NCI-H345 treated with DMSO at 0.1 percent for 48 hours (cell line): ENCODE data around the gene TRABD2B.
A peak's percentile ranks its signal among the peaks of the same experiment; 100 is the strongest.

Experiments
- DNase-seq: peaks from one replicate; lab custom pipeline; 2025; ENCODE audit not compliant: unreplicated experiment; lab: John Stamatoyannopoulos, UW

The TRABD2B gene

DNA sequence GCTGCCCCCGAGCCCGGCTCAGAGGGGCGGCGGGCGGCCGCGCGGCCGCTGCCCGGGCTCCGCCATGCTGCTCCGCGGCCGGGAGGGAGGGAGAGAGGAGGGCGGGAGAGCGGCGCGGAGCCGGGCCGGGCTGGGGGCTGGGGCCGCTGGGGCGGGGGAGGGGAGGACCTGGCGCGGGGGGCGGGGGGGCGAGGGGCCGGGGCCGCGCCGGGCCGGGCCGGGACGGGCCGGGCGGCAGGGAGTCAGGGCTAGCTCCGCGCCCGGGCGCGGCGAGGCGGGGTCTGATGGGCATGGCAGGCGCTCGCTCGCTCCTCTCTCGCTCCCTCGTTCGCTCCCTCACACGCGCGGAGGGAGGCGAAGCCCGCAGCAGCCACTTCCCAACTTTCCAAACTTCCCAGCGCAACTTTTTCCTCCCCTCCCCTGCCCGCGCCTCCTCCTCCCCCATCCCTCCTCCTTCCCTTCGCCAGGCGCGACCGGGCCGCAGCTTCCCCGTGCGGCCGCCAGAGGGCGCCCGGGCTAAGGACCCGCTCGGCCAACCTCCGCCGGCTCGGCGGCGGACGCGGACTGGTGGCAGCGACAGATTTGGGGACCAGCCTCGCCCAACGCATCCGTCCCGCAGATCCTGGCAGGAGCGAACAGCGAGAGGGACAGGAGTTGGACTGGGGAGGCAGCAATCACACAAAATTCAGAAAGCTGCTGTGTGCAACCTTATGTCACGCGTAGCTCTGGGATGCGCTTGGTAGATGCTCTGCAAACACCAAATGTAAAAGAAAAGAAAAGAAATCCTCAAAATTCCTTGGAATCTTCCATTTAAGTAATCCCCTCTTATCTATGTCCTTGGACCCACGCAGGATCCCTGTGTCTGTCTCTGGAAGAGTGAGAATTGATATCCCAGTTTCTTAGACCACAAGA is at the start of gene TRABD2B:
Gene TRABD2B (minus strand): TSS at position 97 of the 912 bp plus-strand sequence.
- DNase-seq = peak; percentile 37

DNA sequence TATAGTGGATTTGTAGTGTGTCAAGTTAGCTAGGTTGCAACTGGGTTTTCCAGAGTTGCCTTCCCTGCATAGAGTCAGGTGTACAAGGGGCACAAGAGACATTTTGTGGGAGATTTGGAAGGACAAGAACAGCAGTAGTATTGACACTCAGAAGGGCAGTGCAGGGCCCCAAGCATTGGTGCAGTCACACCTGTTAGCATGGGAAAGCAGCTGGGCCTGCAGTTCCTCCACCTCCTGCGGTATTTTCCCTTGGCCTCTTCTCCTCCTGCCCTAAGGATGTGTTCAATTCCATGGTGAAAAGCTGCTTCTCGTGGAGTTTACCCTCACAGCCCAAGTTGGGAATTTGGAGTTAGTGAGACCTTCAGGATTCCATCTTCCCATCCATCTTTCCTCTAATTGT is 47.1 kb upstream of the TRABD2B start:
- no peak for DNase-seq

DNA sequence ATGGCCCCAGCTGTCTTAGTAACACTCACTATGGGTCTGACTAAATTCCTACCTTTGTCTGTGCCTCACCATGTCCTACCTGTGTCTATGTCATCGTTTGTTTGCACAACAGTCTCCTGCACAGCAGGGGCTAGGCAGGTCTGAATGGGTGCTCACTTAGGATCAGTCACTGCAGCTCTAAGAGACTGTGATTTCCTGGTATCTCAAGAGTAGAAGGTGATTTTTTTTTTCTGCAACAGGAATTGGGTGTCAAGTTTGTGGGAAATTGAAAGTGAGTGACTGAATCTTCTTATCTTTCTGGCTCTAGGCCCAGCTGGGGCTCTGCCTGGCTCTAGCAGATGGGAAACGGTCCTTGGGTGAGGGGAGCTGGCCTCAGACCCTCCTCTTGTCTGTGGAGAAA is 46.4 kb upstream of the TRABD2B start:
- DNase-seq = peak; percentile 93

DNA sequence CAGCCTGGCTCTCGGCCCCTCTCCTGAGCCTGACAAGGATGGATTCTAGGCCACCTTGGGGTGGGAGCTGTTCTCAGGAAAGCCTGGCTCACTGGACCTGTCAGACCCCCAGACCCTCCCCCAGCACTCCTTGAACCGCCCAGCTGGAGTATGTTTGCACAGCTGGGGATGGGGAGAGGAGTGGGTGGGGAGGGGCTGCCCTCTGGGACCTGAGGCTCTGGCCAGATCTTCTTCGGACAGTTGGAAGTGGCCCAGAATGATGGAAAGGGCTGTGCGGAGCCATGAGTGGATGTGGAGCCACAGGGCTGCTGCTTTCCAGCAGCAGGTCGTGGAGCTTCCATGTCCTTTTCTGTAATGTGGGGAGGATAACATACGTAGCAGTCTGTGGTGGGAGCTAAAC is 43.0 kb upstream of the TRABD2B start:
- DNase-seq = no peak

DNA sequence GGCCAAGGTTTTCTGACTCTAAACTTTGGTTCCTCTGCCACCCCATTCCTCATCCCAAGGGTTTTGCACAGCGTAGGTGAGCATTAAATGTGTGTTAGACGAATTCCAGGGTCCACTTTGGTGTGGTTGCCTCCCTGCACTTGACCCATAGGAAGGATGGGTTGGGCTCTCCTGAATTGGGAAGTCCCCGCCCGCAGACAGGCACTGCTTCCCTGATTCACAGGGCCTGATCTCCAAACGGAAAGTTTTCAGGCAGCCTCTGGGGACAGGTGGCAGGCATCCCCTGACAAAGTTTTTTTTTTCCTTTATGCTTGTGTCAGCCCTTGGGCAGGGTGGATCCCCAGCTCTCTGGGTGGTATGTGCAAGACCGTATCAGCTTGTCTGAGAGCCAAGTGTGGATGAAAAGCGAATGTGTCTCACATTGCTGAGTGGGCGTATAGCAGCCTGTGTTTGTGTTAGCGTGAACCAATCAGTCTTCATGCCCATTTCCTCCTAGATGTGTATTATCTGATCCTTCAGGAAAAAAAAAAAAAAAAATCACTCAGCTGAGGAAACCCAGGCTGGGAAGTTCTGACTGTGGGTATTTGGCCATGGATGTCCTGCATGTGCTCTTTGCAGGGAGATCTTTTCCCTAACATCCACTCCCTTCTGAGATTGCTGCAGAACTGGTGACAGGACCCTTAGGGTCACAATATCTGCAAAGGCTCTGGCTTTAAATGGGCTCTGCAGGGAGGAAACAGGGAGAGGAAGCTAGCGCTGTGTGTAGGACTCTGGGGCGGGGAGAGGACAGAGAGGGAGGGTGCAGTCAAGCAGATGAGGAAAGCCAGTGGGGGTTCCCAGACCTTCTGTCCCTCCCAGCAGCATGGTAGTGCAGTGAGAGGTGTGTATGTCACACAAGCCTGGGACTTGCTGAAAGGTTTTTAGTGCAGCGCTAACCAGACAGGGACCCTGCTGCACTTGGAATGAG is 42.2 kb upstream of the TRABD2B start:
- DNase-seq = peak; percentile 72

DNA sequence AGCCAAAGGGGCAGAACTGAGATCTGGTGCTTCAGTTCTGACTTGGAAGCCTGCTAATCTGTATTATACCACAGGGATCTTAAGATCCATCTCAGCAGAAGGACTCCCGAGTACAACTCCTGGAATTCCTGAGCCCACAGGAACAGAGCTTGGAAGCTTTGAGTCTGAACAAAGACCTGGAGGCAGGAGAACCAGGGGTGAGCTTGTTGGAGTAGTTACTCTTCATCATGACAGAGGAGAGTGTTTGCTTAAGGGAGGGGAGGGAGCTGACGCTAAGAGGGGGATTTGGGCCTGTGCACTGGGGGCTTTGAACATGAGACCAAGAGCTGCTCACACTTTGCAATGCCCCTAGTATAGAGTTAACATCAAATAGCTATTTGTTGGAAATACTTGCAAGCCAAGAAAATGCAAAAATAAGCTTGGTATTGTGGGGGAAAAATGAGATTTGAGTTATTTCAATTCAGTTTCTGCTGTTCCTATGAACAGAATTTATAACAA is 41.1 kb upstream of the TRABD2B start:
- peak; percentile 24 for DNase-seq

DNA sequence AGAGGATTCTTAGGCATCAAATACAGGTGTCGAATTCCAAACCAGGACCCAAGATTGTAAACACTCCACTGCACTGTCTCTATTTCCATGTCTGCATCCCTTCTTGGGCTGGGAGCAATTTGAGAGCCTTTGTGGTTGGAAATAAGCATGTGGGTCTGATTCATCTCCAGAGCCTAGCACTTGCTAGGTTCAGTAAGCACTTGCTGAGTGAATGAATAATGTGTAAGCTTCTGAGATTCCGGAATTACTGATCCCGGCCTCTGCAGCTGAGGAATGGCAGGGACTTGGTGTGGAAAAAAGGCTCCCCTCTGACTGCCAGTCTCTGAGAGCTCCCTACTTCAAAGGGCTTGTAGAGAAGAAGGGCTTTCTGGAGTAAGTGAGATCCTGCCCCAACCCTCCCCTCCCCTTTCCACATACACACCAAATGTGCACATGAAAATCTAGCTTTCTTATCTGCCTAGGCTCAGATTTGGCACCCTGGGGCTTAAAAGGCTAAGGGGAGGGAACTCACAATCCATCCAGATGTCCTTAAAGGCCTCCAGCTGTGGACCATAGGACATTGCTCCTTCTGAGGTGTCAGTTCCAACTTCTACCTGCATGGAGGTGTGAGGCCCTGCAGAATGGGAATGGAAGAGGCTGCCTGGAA is 39.6 kb upstream of the TRABD2B start:
- DNase-seq = no peak

DNA sequence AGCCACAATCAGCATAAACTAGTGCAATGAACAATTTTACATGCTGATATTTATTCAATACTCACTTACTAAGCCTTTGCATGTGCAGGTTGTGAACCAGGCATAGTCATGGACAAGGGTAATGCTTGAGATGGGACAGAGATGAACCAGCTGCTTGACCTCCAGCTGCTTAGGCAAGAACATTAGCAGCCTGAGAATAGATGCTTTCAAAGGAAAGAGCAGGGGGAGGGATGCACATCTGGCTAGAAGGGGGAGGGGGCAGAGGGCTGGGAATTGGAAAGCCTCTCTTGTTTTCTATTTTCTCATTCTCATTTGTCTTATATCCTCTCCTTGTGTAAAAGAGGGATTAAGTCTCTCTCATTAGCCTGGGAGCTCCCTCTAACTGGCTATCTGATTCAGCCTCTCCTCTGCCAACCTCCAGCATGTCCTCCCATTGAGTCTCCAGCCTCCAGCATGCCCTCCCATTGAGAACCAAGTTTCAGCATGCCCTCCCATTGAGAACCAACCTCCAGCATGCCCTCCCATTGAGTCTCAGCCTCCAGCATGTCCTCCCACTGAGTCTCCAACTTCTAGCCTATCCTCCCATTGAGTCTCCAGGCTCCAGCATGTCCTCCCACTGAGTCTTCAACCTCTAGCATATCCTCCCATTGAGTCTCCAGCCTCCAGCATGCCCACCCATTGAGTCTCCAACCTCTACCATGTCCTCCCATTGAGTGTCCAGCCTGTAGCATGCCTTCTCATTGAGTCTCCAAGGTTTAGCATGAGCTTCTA is 38.4 kb upstream of the TRABD2B start:
- no peak for DNase-seq

DNA sequence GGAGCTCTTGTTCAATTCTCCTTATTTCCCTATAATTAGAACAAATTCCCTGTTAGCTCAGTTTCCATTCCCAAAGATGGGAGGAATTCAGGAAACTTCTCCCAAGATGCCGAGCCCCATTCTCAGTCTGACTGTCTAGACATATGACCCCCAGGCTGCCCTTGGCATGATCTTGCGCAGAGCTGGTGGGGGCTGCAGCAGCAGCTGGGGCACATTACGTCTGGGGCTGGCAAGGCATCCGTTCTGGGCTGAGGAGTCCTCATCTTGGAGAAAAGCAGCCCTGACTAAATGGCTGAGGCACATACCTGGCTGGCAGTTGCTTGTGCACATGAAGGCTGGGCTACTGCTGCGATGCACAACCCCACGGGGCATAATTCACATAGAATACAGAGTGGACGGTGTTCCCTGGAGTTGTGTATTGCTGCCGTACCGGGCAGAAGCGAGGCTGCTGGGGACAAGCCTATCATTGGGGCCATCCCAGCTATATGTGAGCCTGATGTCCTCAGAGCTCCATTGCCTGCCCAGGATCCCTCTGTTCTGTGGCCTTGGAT is 36.4 kb upstream of the TRABD2B start:
- DNase-seq = no peak

DNA sequence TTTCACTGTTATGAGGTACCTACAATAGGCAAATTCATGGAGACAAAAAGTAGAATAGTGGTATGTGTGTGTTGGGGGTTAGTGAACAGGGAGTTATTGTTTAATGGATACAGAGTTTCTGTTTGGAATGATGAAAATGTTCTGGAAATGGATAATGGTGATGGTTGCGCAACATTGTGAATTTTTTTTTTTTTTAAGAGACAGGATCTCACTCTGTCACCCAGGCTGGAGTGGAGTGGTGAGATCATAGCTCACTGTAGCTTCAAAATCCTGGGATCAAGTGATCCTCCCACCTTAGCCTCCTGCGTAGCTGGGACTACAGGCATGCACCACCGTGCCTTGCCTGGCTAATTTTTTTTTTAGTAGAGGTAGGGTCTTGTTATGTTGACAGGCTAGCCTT is 34.5 kb upstream of the TRABD2B start:
- DNase-seq = no peak

DNA sequence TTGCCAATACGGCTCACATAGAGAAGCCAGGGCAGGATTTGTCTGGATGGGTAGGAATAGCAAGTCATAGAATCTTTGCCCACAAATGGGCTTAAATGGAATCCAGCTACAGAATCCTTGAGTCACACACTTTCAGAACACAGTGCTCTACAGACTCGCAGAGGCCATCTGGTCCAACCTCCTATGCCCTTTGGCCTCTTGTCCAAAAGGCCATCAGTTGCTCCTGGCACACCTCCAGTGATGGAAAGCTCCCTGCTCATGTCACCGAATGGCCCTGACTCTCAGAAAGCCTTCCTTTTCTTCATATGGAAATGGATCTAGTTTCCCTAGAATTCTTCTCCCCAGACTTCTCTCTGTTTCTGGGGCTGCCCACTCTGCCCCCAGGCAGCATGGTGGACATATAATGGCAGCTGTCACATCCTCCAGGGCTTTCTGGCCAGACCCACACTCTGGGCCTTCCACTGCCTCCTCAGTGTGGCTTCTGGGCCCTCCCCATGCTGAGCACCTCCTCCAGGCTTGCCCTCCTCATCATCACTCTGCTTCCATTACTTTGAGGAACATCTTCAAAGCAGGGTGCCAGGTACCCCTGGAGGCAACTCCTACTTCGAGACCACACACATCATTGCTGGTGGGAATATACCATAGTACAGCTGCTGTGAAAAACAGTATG is 33.6 kb upstream of the TRABD2B start:
- DNase-seq = no peak

DNA sequence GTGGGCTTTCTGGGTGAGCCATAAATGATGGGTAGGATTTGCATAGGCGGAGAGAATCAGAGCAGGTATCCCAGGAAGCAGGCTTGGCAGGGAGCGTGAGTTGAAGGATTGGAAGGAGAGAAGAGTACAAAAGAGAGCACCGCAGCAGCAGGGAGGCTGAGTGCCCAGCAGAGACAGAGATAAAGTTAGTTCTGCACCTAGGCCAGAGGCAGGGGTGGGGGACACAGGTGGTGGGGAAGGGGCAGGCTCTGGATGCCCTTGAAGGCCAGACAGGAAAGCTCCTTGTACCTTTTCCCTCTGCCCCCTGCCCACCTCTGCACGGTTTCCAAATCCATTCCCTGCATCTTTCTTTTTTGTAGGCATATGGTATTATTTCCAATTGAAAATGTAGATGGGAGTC is 33.0 kb upstream of the TRABD2B start:
- DNase-seq = no peak

DNA sequence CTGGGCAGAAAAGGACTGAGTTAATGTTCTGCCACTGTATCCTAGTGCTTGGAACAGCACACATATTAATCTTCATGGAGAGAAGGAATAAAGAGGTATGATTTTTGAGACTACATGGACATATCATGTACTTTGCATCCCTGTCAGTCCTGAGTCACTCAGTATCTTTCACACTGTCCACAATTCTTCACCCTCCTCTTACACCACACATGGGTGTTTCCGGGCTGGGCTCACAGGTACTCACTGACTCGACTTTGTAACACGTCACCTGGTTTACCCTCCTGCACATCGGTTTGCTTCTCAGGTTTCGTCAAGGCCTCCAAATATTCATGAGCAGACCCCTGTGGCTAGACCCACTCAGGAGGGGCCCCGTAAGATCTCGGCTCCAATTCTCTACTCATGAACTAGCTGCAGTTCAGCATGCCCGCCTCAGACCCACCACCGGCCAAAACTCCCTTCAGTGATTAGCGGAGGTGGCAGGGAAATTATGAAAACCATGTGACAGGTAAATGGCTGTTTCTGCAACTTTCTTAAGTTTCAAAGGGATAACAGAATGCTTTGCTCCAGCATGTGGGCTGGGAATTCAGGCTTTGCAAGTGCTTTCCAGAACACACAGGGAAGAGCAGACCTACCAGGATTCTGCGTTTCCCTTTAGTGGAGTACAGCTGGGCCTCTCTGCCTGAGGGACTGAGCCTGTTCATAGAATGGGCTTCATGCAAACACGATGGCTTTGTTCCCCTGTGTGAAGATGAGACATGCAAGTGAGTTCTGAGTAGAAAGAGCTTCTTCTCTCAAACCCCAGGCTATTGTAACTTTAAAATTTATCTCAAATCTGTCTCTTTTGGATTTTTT is 31.3 kb upstream of the TRABD2B start:
- no peak for DNase-seq

DNA sequence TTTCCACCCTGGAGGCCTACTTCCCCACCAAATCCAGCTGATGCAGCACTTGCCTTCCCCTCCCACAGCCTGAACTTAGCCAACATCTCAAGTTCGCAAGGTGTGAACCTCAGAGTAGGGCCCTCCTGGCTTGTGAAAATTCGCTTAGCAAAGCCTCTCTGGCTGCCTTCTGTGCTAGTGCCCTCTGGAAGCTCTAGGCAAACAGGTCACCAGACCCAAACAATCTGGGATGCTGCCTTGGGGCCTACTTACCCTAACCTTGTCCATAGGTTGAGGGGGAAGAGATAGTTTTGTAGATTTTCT is 30.3 kb upstream of the TRABD2B start:
- no peak for DNase-seq

DNA sequence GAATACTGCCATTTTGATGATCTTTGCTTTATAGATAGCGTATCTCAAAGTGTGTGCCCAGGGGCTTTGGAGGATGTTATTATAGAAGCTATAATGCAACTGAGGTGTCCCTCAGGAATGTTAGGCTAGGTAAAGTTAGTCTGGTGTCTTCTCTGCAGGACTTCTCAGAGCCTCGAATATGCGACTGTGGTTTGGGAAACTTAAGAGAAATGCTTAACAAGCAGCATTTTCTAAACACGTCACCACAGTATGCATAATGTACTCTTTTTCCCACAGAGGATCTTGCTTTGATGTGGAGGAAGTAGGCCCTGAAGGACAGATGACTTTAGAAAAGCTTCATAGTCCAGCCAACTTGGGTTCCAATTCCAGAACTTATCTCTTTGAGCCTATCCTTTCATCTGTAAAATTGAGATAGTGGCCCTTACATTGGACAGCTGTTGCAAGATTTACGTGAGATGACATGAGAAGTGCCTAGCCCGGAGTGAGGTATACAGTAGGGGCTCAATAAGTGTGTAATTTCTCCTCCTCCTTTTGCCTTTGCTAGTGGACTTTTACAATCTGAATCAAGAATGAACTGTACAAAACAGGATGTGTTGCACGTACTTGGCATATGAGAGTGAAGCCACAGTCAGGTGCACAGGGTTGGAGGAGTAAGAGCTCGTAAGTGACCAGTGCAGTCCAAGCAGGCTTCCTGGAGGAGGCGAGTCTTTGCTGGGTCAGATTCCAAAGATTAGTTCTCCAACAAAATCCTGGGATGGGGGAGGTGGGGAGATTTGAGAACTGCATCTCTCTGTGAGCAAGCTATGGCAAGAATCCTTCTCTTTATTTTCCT is 29.7 kb upstream of the TRABD2B start:
- DNase-seq = no peak

DNA sequence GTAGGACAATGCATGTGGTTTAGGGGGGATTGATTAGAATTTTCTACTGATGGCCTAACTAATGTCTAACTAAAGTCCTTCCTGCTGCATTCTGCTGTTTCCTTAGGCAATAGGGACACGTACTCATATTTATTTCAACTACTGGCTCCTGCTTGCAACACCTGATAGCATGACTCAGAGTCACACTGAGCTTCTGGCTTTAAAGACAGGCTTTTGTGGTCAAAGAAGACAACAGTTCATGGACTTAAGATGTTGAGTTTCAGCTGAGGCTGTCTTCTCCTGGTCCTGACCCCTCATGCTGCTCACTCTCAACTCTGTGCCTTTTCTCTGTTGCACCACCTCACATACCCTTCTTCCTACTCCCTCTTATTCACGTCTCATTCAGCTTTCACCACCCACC is 29.1 kb upstream of the TRABD2B start:
- no peak for DNase-seq

DNA sequence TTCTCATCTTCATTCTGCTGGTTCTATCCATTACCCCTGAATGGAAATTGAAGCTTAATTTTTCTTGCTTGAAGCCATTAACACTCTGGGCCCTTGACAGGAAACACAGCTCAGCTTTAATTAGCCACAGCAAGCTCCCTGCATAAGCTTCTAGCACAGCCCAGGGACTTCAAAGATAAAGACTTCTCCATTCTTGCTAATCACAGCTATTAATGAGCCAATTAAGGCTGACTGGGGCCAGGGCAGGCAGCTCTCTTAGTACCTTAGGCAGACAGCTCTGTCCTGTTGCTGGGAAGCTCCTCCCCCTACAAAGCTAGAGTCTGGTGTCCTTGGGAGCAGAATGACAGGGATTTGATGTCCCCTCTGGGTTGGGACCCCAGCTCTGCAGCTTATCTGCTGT is 27.9 kb upstream of the TRABD2B start:
- DNase-seq = no peak

DNA sequence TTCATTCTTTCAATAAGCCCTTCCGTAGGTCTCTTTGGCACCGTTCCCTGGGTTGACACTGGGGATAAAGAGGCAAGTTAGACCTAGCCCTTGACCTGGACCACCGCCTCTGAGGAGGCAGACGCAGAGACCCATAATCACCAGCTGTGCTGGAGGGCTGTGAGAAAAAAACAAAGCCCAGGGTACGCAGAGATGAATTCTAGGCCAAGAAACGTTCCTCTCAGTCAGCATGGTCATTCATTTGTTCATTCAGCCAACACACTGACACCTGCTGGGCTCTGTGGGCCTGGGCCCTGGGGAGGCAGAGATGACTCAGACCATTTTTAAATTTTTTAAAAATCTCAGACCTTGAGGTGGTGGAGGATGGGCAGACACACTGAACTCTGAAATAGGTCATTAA is 26.3 kb upstream of the TRABD2B start:
- no peak for DNase-seq
